GM18502 (cell line): ENCODE results near the gene PPID.
"Not testable (repeated sequence)": the region's sequence is repeated elsewhere in the genome, so short reads cannot be mapped to it uniquely, and the experiment has no call there.

Source experiments
- ATAC-seq: cut with Tn5 transposase; IDR thresholded peaks from one replicate; pipeline ENCODE4 v1.9.1; 2021; ENCODE audit warnings: mild to moderate bottlenecking; ENCODE audit not compliant: unreplicated experiment, poor library complexity

The PPID gene

DNA sequence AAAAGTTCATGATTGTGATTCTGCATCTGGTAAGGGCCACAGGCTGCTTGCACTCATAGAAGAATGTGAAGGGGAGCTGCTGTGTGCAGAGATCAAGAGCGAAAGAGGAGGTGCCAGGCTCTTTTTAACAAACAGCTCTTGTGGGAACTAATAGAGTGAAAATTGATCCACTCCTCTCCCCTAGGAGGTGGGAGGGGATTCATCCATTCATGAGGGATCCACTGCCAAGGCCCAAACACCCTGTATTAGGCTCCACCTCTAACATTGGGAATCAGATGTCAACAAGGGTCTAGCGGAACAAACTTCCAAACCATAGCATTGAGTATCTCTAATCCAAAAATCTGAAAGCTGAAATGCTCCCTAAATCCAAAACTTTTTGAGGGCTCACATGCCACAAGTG is 16.4 kb upstream of the PPID start:
- ATAC-seq = no peak

DNA sequence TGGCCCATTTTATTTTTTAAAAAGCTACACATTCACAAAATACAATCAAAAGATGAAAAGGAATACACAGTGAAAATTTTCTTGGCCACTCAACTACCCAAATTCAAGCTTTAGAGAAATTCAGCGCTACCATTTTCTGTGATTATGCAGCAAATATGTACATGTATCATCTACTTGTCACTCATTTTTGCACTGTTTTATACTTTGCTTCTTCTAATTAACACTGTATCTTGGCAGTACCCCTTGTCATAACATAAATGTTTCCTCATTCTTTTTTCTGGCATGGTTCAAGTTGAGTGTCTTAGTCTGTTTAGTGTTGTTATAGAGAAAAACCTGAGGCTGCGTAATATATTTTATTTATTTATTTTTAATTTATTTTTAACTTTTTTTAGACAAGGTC is 15.7 kb upstream of the PPID start:
- ATAC-seq = no peak

- peak; percentile 87 for ATAC-seq
Observed at GRCh38 chr4:158729716-158730559, 6.7 kb upstream of the PPID start.

DNA sequence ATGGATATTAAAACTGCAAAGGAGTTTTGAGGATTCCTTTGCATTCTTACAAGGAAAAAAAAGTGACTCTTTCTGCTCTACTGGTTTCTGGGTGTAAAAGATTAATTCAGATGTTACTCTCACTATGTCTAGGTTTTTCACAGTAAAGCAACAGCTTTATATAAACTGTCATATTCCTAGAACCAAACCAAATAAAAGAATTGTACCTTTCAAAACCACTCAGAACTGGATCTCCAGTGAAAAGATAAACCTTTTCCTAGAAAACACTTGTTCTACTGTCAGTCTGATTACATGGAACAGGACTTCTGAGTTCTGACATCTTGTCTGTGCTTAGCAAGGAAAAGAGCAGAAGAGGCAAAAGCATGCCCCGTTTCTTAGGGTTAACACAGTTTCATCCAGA is 5.0 kb upstream of the PPID start:
- ATAC-seq = no peak

DNA sequence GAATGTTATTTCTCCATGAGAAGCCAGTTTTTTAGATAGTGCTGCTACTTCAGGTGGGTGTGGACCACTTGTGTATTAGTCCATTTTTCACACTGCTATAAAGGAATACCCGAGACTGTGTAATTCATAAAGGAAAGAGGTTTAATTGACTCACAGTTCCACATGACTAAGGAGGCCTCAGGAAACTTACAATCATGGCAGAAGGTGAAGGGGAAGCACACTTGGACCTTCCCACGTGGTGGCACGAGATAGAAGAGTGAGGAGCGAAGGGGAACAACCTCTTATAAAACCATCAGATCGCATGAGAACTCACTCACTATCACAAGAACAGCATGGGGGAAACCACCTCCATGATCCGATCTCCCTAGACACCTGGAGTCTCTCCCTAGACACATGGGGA is 3.4 kb upstream of the PPID start:
- ATAC-seq = no peak

GRCh38 chr4:158724637-158725036 is 1.4 kb upstream of the PPID start:
- no peak for ATAC-seq

GRCh38 chr4:158722291-158722916 is 792 bp downstream of the PPID start:
- ATAC-seq = peak; percentile 27

DNA sequence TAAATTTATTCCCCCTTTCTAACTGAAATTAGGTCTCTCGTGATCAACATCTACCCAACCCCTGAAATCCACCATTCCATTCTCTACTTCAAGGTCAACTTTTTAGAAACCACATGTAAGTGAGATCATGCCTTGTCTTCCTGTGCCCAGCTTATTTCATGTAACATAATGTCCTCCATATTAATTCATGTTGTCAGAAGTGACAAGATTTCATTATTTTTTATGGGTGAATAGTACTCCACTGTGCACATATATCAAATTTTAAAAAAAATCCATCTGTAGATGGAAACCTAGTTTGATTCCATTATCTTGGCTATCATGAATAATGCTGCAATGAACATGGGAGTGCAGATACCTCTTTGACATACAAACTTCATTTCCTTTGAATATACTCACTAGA is 1.5 kb downstream of the PPID start:
- no peak for ATAC-seq

DNA sequence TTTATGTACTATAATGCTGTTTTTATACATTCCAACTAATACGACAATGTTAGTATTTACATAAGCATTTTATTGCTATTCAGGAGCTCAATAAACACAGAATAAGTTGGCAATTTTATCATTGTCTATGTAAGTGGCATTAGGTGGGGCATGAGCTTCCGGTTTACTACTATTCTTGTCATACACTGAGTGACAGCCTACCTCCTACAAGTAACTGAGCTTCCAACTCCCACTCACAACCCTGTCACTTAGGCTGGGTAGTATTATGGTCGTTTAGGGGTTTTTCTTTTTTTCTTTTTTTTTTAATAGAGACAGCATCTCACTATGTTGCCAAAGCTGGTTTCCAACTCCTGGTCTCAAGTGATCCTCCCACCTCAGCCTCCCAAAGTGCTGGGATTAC is 7.4 kb downstream of the PPID start:
- ATAC-seq = no peak

DNA sequence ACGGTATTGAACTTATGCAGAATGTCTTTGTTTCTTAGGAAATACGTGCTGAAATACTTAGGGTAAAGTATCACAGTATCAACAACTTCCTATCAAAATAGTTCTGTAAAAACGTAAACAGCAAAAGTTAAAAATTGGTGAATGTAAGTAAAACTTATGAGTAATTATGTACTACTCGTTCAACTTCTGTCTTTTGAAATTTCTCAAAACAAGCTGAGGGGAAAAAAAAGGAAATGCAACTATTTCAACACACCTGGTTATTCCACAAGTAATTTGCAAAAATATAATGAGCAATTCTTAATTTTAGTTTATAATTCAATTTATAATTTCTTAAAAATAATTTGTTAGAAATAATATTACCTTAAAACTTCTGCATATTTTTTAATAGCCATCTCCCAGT is 8.3 kb downstream of the PPID start:
- no peak for ATAC-seq

DNA sequence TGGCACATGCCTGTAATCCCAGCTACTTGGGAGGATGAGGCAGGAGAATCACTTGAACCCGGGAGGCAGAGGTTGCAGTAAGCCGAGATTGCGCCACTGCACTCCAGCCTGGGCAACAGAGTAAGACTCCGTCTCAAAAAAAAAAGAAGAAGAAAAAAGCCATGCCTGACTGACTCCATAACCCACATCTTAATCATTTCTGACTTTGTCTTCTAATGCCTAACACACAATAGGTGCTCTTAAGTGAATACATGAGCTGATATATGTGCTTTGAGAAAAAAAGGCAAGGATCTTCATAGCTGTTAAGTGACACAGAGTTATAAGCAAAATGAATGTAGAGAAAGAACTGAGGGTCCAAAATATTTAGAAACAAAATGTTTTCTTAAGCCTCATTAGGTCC is 10.6 kb downstream of the PPID start:
- not testable (repeated sequence) for ATAC-seq

- no peak for ATAC-seq
Observed at GRCh38 chr4:158710814-158711213, 12.4 kb downstream of the PPID start.

- no peak for ATAC-seq
Observed at GRCh38 chr4:158704274-158704673, 18.9 kb downstream of the PPID start.

- ATAC-seq = no peak
Observed at GRCh38 chr4:158688813-158689212, 34.4 kb downstream of the PPID start.

DNA sequence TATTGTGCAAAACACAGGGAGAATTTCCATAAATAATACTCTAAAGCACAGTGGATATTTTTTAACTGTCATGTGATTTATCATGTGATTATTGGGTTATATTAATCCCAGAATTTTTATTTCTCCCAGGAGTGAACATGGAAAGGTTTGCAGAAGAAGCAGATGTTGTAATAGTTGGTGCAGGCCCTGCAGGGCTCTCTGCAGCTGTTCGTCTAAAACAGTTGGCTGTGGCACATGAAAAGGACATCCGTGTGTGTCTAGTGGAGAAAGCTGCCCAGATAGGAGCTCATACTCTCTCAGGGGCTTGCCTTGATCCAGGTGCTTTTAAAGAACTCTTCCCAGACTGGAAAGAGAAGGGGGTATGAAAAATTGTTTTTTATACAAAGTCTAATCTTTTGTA is 41.1 kb downstream of the PPID start:
- no peak for ATAC-seq

GRCh38 chr4:158681629-158682028 is 41.6 kb downstream of the PPID start:
- no peak for ATAC-seq

DNA sequence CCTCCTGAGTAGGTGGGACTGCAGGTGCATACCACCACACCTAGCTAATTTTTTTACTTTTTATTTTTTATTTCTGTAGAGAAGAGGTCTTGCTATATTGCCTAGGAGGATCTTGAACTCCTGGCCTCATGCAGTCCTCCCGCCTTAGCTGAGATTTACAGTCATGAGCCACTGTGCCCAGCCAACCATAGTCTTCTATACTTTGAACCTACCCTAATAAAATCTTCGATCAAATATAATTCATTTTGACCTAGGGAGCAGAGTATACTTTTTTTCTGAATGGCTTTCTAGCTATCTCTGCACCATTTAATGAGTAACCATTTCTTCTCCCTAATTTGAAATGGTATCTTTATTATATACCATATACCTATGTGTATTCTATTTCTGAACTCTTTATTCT is 44.4 kb downstream of the PPID start:
- ATAC-seq = no peak

DNA sequence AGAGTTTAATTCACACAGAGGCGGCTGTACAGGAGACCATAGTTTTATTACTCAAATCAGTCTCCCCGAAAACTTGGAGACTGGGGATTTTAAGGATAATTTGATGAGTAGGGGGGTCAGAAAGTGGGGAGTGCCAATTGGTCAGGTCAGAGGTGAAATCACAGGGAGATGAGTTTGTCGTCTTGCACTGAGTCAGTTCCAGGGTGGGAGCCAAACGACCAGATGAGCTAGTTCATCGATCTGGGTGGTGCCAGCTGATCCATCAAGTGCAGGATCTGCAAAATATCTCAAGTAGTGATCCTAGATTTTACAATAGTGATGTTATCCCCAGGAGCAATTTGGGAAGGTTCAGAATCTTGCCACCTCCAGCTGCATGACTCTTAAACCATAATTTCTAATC is 47.1 kb downstream of the PPID start:
- ATAC-seq = no peak

DNA sequence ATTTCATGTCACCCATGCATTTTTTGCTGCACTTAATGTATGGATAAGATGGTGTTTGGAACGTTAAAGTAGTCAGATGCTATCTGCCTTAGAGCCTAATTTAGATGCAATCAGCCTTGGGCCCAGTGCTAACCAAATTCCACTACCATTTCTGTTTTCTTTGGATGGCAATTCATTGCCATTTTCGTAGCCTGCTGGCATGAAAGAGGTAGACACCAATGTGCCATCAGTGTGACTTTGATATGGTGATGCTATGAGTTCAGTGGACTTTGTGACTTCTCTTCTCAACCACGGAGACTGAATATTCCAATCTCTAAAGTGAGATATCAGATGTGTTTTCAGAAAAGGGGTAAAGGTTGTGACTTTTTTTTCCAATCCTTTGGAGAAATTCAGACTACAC is 49.6 kb downstream of the PPID start:
- no peak for ATAC-seq

- peak; percentile 90 for ATAC-seq
Observed at GRCh38 chr4:158671915-158672806, 51.0 kb downstream of the PPID start, which contains the start of gene ETFDH. TSS of gene ETFDH (plus strand) at chr4:158672296. CDS start at chr4:158672457, 161 bp downstream.

GRCh38 chr4:158671665-158671914 is 51.6 kb downstream of the PPID start, which contains the start of gene C4orf46:
TSS of gene C4orf46 (minus strand) at chr4:158671887. CDS start at chr4:158671801, 86 bp downstream.
- no peak for ATAC-seq
